AG04449 (cell line): ENCODE results near the gene PRSS57.

ENCODE experiments used
- CTCF ChIA-PET: fragments of 350-600 bp; formaldehyde crosslinking; extraction: SDS; loops from one replicate; lab custom pipeline; 2021; ENCODE audit warnings: antibody characterized with exemption; lab: Yijun Ruan, JAX
- POLR2A ChIA-PET: fragments of 400-600, 350-600 bp; formaldehyde crosslinking; extraction: SDS; loops from one replicate; lab custom pipeline; 2020; ENCODE audit warnings: antibody characterized with exemption, inconsistent platforms; lab: Yijun Ruan, JAX
- DNase-seq: peaks from one replicate; pipeline ENCODE4 v3.0.0-alpha.2; 2010; ENCODE audit warnings: low read depth, low spot score
- H3K4me3 ChIP-seq: 2 replicates; pipeline ENCODE4 v1.5.1; 2011; ENCODE audit warnings: low read depth, mild to moderate bottlenecking, control low read depth, low read length
- CTCF ChIP-seq: IDR thresholded peaks from one replicate; pipeline ENCODE4 v1.5.1; 2011; ENCODE audit warnings: mild to moderate bottlenecking, moderate library complexity, low read length, control low read depth, inconsistent platforms; ENCODE audit not compliant: insufficient read depth; ENCODE audit errors: missing control alignments

The PRSS57 gene

GRCh38 chr19:694481-695351, 536 bp downstream of the PRSS57 start:
- DNase-seq, result no peak
- POLR2A ChIA-PET, result no interaction called here

DNA sequence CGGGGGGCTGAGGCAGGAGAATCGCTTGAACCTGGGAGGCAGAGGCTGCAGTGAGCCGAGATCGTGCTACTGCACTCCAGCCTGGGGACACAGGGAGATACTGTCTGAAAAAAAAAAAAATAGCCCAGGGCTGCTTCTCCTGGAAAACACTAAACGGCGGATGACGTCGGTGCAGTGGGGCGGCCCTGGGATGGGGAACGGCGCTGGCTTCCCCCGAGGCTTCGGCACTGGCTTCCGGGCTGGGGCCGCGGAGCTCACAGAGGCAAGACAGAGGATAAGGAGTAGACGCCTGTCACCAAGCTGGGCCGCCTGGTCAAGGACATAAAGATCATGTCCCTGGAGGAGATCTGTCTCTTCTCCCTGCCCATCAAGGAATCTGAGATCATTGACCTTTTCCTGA, 5.0 kb downstream of the PRSS57 start:
- no peak for DNase-seq
- no peak overlapping the region for H3K4me3 ChIP-seq
- ChIA-PET CTCF (interaction anchor here (1.3 kb wide), 1 partner anchor 42 kb away, joined by 4 read pairs; no protein-coding TSS in a partner anchor), POLR2A (no interaction called here)
- TF ChIP-seq CTCF, result no peak

More at GRCh38 chr19:694481-695351, 536 bp downstream of the PRSS57 start:
- TF ChIP-seq CTCF, result no peak
- no peak overlapping the region for H3K4me3 ChIP-seq
- CTCF ChIA-PET, result interaction anchor here (1.5 kb wide), 1 partner anchor 39 kb away, joined by 4 read pairs; no protein-coding TSS in a partner anchor

DNA sequence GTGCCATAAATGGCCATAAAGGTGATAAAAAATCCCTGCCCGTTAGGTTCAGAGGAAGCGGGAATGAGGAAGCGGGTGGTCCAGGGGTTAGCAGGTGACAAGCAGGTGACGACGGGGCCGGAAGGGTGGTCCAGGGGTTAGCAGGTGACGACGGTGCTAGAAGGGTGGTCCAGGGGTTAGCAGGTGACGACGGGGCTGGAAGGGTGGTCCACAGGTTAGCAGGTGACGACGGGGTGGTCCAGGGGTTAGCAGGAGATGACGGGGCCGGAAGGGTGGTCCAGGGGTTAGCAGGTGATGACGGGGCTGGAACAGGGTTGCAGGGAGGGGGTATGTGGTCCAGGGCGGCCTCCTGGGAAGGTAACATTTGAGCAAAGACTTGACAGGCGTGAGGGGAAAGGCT, 6.3 kb downstream of the PRSS57 start:
- no peak overlapping the region for H3K4me3 ChIP-seq
- ChIA-PET CTCF (no interaction called here), POLR2A (no interaction called here)
- no peak for DNase-seq
- TF ChIP-seq CTCF, result no peak

DNA sequence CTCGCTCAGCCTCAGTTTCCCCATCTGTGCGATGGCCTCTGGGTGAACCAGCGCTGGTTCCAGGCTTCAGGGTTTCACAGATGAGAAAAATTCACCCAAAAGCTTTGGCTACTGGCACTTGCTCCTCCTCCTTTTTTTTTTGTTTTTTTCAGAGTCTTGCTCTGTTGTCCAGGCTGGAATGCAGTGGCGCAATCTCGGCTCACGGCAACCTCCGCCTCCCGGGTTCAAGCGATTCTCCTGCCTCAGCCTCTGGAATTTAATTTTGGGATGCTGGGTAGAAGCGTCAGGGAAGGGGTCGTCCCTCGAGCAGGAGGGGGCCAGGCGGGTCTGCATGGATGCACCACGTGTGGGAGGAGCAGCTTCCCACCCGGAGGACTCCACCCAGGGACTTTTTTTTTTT, 7.0 kb downstream of the PRSS57 start:
- H3K4me3 ChIP-seq, result no peak overlapping the region
- TF ChIP-seq CTCF, result no peak
- ChIA-PET CTCF (no interaction called here), POLR2A (no interaction called here)
- DNase-seq, result no peak

DNA sequence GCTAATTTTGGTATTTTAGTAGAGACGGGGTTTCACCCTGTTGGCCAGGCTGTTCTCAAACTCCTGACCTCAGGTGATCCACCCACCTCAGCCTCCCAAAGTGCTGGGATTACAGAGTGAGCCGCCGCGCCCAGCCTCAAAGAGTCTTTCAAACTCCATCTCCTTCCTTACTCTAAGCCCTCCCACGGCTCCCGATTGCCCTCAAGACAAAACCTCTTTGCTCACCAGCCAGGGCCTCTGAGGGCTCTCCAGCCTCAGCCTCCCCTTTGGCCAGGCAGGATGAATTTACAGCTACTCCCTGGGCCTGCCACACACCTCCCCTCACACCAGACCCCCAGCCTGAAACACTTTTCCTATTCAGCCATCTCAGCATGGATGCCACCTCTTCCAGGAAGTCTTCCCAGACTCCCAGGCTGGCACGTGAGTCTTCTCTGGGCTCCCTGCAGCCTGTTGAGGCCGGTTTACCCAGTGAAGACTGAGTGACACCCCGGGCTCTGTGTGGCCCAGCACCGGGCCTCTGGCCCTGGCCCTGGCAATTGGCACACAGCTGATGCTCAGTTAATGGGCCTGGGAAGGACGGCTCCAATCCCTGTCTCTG, 7.6 kb downstream of the PRSS57 start:
- POLR2A ChIA-PET, result no interaction called here
- no peak for DNase-seq
- no peak overlapping the region for H3K4me3 ChIP-seq

More for the DNA sequence above, 7.6 kb downstream of the PRSS57 start:
- CTCF ChIA-PET, result no interaction called here
- no peak for TF ChIP-seq CTCF
